ENCODE measurements around the gene EID2.

EID2 gene

GRCh38 chr19:39502640-39503417 lies 37.1 kb downstream of the EID2 start:
- DNase-seq (ENCODE audit: low spot score): no peak

- DNase-seq (ENCODE audit: low spot score): no peak
These were observed 38.6 kb downstream of the EID2 start for GRCh38 chr19:39501340-39501739.

GRCh38 chr19:39500543-39500942 lies 39.4 kb downstream of the EID2 start:
- DNase-seq (ENCODE audit: low spot score): no peak

- DNase-seq (ENCODE audit: low spot score): no peak
These were observed 40.0 kb downstream of the EID2 start for GRCh38 chr19:39499932-39500331.

GRCh38 chr19:39498798-39499642 lies 40.9 kb downstream of the EID2 start, which contains the start of gene DLL3:
Gene DLL3, plus strand, starts transcription at chr19:39498947. Its CDS starts 28 bp downstream, at chr19:39498975.
- no peak for DNase-seq (ENCODE audit: low spot score)

- DNase-seq (ENCODE audit: low spot score): peak; percentile 49
These were observed 41.8 kb downstream of the EID2 start for GRCh38 chr19:39497996-39498797.

- DNase-seq (ENCODE audit: low spot score): no peak
These were observed 42.3 kb downstream of the EID2 start for GRCh38 chr19:39497701-39497995.

GRCh38 chr19:39496063-39496462 lies 43.9 kb downstream of the EID2 start:
- no peak for DNase-seq (ENCODE audit: low spot score)

- DNase-seq (ENCODE audit: low spot score): no peak
These were observed 45.3 kb downstream of the EID2 start for GRCh38 chr19:39494661-39495060.

GRCh38 chr19:39492788-39493187 lies 47.2 kb downstream of the EID2 start:
- no peak for DNase-seq (ENCODE audit: low spot score)

GRCh38 chr19:39492225-39492624 lies 47.7 kb downstream of the EID2 start:
- DNase-seq (ENCODE audit: low spot score): no peak

- no peak for DNase-seq (ENCODE audit: low spot score)
These were observed 50.2 kb downstream of the EID2 start for GRCh38 chr19:39489756-39490155.
